Activated naive CD8-positive, alpha-beta T cell treated with anti-CD3 and anti-CD28 coated beads for 36 hours (primary cell): ENCODE measurements around the gene ARMH4. TPM values are rescaled to one million over a fixed set of nuclear protein-coding genes. Genes with fewer than 3 reads are reported as not detected.

ENCODE experiments used
- DNase-seq: peaks from one replicate; pipeline ENCODE4 v3.0.0; 2021
- H3K27ac Mint-ChIP-seq: one replicate; pipeline ENCODE4 v1.8.0; 2022; ENCODE audit warnings: mild to moderate bottlenecking, moderate library complexity, mixed read lengths
- H3K27me3 Mint-ChIP-seq: one replicate; pipeline ENCODE4 v1.8.0; 2022; ENCODE audit warnings: mild to moderate bottlenecking, mixed read lengths
- H3K36me3 Mint-ChIP-seq: one replicate; pipeline ENCODE4 v1.8.0; 2021; ENCODE audit warnings: mild to moderate bottlenecking, mixed read lengths
- H3K4me1 Mint-ChIP-seq: one replicate; pipeline ENCODE4 v1.8.0; 2021; ENCODE audit warnings: mixed read lengths
- H3K4me3 Mint-ChIP-seq: one replicate; pipeline ENCODE4 v1.8.0; 2022; ENCODE audit warnings: mild to moderate bottlenecking, moderate library complexity, mixed read lengths
- H3K9me3 Mint-ChIP-seq: one replicate; pipeline ENCODE4 v1.8.0; 2022; ENCODE audit warnings: mixed read lengths
- total RNA-seq, 2 experiments: library from RNA; stranded (reverse); gene quantifications; one replicate each; pipeline ENCODE4 v1.2.3, GENCODE V29; 2021

The ARMH4 gene
- total RNA-seq, 2 experiments from 2014 or later, result not detected

DNA sequence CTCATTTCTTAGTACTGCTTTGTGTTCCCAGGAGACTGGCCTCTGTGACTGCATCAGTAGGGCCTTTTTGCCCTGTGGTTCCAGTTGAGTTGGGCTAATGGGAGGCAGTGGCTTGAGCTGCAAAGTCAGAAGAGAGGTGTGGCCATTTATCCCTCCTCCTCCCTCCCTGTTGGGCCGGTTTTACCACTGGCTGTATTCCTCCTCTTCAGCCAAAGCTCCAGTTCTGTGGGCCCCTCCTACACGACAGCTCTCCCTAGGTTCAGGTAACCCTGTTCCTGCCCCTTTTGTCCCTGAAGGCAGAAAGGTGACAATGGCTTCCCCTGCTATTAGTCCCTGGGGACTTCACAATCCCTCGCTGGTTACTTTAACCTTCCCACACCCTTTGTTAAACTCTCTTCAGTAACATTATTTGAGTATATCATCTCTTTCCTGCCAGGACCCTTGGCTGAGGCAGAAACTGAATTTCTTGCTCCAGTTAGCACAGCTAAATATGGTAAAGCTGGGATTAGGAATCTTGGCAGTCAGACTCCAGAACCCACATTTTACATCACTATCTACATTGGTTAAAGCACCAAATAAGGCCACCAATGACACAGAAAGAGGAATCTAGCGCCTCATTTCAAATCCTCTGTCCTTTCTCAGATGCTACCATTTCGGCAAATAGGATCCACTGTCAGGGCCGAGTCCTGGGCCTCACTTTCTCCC, 164.3 kb downstream of the ARMH4 start:
- Mint-ChIP-seq H3K4me1 (no peaks in the 10 kb centered on the region), H3K9me3 (no peaks in the 10 kb centered on the region), H3K27ac (no peak overlapping the region), H3K36me3 (no peaks in the 10 kb centered on the region), H3K27me3 (peaks cover under 1% of the 10 kb centered on the region), H3K4me3 (no peak overlapping the region)
- no peak for DNase-seq

GRCh38 chr14:57987051-57987450, 165.0 kb downstream of the ARMH4 start:
- Mint-ChIP-seq H3K4me3 (no peak overlapping the region), H3K9me3 (no peaks in the 10 kb centered on the region), H3K27me3 (peaks cover under 1% of the 10 kb centered on the region), H3K27ac (no peak overlapping the region), H3K4me1 (no peaks in the 10 kb centered on the region), H3K36me3 (no peaks in the 10 kb centered on the region)
- DNase-seq, result no peak

- Mint-ChIP-seq H3K9me3 (no peaks in the 10 kb centered on the region), H3K4me3 (no peak overlapping the region), H3K36me3 (no peaks in the 10 kb centered on the region), H3K4me1 (no peaks in the 10 kb centered on the region), H3K27ac (no peak overlapping the region), H3K27me3 (peaks cover 3% of the 10 kb centered on the region)
- DNase-seq, result no peak
Measured at GRCh38 chr14:57982804-57983634, 169.0 kb downstream of the ARMH4 start.

- Mint-ChIP-seq H3K4me1 (no peaks in the 10 kb centered on the region), H3K27ac (no peak overlapping the region), H3K36me3 (no peaks in the 10 kb centered on the region), H3K9me3 (no peaks in the 10 kb centered on the region), H3K27me3 (peaks cover 3% of the 10 kb centered on the region), H3K4me3 (no peak overlapping the region)
- no peak for DNase-seq
Measured at GRCh38 chr14:57981817-57982560, 170.0 kb downstream of the ARMH4 start.

DNA sequence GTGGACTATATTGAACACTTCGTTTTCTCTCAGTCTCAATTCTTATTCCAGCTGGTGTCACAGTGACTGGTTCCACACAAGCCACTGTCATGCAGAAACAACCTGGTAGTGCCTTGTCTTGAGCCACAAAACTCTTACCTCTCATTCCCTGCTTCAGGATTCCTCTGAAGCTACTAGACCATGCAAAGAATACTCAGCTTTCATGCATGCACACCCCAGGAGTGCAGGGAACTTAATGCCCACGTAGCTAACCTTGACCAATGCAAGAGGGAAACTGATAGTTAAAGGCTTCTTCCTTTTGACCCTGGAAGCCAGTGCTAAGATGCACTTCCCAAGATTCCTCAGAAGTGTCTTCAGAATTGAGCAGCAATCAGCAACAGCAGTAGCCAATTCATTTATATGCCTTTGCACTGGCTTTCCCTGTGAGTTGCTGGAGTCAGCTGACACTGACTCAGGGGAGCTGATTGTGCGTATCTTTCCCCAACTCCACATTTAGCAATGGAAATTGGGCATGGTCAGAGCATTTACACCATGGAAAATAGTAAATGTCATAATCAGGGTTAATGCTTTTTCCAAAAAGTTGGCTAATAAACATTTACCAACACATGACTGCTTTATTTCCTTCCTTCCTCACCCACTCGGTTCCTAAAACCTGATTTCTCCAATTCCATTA, 172.5 kb downstream of the ARMH4 start:
- DNase-seq, result no peak
- no peaks in the 10 kb centered on the region for H3K9me3 Mint-ChIP-seq
- peaks cover 3% of the 10 kb centered on the region for H3K27me3 Mint-ChIP-seq
- no peak overlapping the region for H3K4me3 Mint-ChIP-seq
- no peak overlapping the region for H3K27ac Mint-ChIP-seq
- H3K4me1 Mint-ChIP-seq, result no peaks in the 10 kb centered on the region
- H3K36me3 Mint-ChIP-seq, result no peaks in the 10 kb centered on the region

GRCh38 chr14:57976701-57977100, 175.3 kb downstream of the ARMH4 start:
- no peak overlapping the region for H3K4me3 Mint-ChIP-seq
- peaks cover 4% of the 10 kb centered on the region for H3K27me3 Mint-ChIP-seq
- H3K36me3 Mint-ChIP-seq, result no peaks in the 10 kb centered on the region
- no peak overlapping the region for H3K27ac Mint-ChIP-seq
- H3K4me1 Mint-ChIP-seq, result no peaks in the 10 kb centered on the region
- H3K9me3 Mint-ChIP-seq, result no peaks in the 10 kb centered on the region
- DNase-seq, result no peak

DNA sequence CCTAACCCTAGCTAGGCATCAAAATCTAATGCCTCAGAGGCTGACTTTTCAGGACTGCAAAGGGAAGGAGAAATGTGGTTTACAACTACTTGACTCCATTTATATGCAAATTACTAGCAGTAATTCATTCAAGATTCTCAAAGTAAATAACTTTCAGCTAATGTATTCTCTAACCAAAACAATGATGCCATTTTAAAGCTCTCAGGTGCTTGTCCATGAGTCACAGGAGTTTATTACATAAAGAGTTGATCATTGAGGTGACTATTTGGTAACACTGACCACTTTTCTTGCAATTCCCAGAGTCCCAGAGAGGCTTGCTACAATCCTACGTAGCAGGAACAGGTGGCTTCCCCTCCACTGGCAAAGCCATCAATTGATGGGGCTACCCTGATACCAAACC, 177.1 kb downstream of the ARMH4 start:
- H3K9me3 Mint-ChIP-seq, result no peaks in the 10 kb centered on the region
- H3K27me3 Mint-ChIP-seq, result peaks cover 4% of the 10 kb centered on the region
- no peaks in the 10 kb centered on the region for H3K36me3 Mint-ChIP-seq
- no peaks in the 10 kb centered on the region for H3K4me1 Mint-ChIP-seq
- H3K27ac Mint-ChIP-seq, result no peak overlapping the region
- no peak overlapping the region for H3K4me3 Mint-ChIP-seq
- DNase-seq, result no peak

- Mint-ChIP-seq H3K27me3 (peaks cover 4% of the 10 kb centered on the region), H3K9me3 (no peaks in the 10 kb centered on the region), H3K4me1 (no peaks in the 10 kb centered on the region), H3K4me3 (no peak overlapping the region), H3K36me3 (no peaks in the 10 kb centered on the region), H3K27ac (no peak overlapping the region)
- DNase-seq, result no peak
Measured at GRCh38 chr14:57970594-57970993, 181.4 kb downstream of the ARMH4 start.

DNA sequence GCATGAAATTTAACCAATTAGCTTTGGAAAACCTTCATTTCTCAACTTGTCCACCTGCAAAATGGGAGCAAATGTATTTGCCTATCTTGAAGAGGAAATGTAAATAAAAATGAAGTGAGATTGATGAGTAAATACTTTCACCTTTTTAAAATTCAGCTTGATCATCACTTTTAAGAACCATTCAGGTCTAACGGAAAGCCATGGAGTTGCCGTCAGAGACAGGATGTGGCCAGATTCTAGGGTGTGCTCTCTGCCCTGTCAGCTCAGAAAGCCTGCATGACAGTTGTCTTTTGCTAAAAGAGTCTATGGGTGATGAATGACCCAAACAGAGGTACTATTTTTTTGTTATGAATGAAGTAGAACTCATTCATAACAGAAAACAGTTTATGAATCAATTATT, 181.8 kb downstream of the ARMH4 start:
- H3K27me3 Mint-ChIP-seq, result peaks cover 4% of the 10 kb centered on the region
- no peaks in the 10 kb centered on the region for H3K9me3 Mint-ChIP-seq
- H3K36me3 Mint-ChIP-seq, result no peaks in the 10 kb centered on the region
- H3K4me3 Mint-ChIP-seq, result no peak overlapping the region
- no peaks in the 10 kb centered on the region for H3K4me1 Mint-ChIP-seq
- DNase-seq, result no peak
- no peak overlapping the region for H3K27ac Mint-ChIP-seq

GRCh38 chr14:57963071-57963470, 188.9 kb downstream of the ARMH4 start:
- Mint-ChIP-seq H3K9me3 (no peaks in the 10 kb centered on the region), H3K4me3 (no peak overlapping the region), H3K36me3 (no peaks in the 10 kb centered on the region), H3K4me1 (no peaks in the 10 kb centered on the region), H3K27ac (no peak overlapping the region), H3K27me3 (peaks cover 12% of the 10 kb centered on the region)
- DNase-seq, result no peak

DNA sequence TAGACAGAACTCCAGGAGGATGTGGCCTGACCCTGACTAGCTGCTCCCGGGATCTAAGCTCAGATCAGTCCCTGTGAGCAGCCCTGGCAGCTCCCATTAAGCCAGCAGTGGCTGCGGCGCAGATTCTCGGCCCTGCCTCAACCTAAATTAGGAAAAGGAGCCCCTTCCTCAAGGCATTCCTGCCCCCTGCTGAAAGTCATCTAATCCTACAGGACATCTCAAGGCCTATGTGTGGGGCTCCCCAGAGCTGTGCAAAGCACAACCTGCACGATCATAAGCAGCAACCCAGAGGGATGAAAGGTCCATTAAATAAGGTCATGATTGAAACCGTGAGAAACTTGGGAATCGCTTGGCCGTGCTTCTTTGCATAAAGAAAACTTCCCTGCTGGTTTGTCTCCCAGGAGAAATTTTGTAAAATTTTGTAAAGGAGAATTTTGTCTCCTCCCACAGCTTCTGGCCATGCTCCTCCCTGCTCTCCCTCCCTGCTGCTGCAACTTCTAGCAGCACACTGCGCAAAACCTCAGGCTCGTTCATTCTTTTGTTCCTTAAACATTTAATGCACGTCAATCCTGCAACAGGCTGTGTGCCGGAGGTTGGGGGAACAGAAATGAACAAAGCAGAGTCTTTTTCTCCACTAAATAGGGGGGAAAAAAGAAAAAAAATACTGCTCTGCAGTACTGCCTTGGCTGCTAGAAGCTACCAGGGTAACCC, 189.5 kb downstream of the ARMH4 start:
- Mint-ChIP-seq H3K27me3 (peaks cover 12% of the 10 kb centered on the region), H3K9me3 (no peaks in the 10 kb centered on the region), H3K4me1 (no peaks in the 10 kb centered on the region)

DNA sequence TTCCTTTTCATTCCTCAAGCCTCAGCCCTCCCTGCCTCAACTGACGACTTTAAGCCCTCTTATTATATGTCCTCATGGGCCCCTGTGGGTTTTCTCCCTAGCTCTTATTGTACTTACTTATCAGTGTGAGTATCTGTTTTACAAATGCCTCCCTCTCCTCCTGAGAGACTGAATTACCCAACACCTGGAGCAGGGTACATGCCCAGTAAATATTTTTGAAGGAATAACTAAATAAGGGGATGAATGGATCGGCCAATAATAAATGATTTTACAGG, 190.3 kb downstream of the ARMH4 start:
- H3K9me3 Mint-ChIP-seq, result no peaks in the 10 kb centered on the region
- H3K4me3 Mint-ChIP-seq, result no peak overlapping the region
- no peak for DNase-seq
- H3K36me3 Mint-ChIP-seq, result no peaks in the 10 kb centered on the region
- peaks cover 12% of the 10 kb centered on the region for H3K27me3 Mint-ChIP-seq
- no peak overlapping the region for H3K27ac Mint-ChIP-seq
- H3K4me1 Mint-ChIP-seq, result no peaks in the 10 kb centered on the region

More for the DNA sequence above, 189.5 kb downstream of the ARMH4 start:
- Mint-ChIP-seq H3K27ac (no peak overlapping the region), H3K36me3 (no peaks in the 10 kb centered on the region), H3K4me3 (no peak overlapping the region)
- DNase-seq, result no peak

DNA sequence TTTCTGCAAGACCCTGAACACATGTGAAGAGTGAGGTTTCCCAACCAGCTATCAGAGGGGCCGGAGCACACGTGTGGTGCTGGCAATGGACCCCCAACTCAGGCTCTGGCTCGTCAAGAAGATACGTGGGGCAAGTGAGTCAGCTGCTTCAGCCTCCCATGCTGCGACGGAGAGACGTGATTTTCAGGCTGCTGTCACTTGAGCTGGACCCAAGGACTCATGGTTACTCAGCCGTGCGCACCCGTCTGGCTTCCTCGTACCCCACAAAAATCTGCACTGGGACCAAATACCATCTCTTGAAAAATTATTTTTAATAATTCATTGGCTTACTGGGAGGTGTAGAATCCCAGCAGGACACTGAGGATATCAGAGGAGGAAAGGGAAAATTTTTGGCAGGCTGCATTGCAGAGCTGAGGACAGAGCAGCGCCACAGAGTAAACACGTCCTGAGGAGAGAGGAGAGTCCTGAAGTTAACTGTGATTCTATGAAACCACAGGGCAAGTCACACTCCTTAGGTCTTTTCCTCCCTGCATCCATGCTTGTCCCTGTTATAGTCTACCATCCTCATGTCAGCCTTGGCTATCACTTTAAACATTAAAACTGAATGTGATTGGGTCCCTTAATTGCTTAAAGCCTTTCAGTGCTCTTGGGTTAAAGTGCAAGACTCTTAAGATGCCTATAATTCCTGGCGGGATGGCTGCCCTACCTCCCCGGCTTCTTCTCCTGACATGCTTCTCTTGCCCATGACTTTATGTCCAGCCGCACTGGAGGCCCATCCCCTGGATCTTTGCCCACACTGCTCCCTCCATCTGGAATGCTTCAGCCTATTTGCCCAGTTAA, 190.8 kb downstream of the ARMH4 start:
- no peaks in the 10 kb centered on the region for H3K4me1 Mint-ChIP-seq
- no peaks in the 10 kb centered on the region for H3K36me3 Mint-ChIP-seq
- H3K9me3 Mint-ChIP-seq, result peaks cover 3% of the 10 kb centered on the region
- peaks cover 12% of the 10 kb centered on the region for H3K27me3 Mint-ChIP-seq
- no peak overlapping the region for H3K4me3 Mint-ChIP-seq
- no peak for DNase-seq
- no peak overlapping the region for H3K27ac Mint-ChIP-seq

- Mint-ChIP-seq H3K4me3 (no peak overlapping the region), H3K27ac (no peak overlapping the region), H3K4me1 (no peaks in the 10 kb centered on the region)
Measured at GRCh38 chr14:57957441-57957840, 194.6 kb downstream of the ARMH4 start.

More at GRCh38 chr14:57957441-57957840, 194.6 kb downstream of the ARMH4 start:
- Mint-ChIP-seq H3K36me3 (no peaks in the 10 kb centered on the region), H3K9me3 (peaks cover 8% of the 10 kb centered on the region), H3K27me3 (peaks cover 10% of the 10 kb centered on the region)
- no peak for DNase-seq
